ENCODE data around the gene ANKS1B.

ANKS1B gene

GRCh38 chr12:99152337-99152736 lies 832.4 kb downstream of the ANKS1B start:
- DNase-seq = no peak

- no peak for DNase-seq
Observed at GRCh38 chr12:99151744-99152143, 833.0 kb downstream of the ANKS1B start.

- DNase-seq = no peak
Observed at GRCh38 chr12:99147130-99147529, 837.6 kb downstream of the ANKS1B start.

- DNase-seq = no peak
Observed at GRCh38 chr12:99146730-99147129, 838.0 kb downstream of the ANKS1B start.

GRCh38 chr12:99146185-99146584 lies 838.6 kb downstream of the ANKS1B start:
- no peak for DNase-seq

GRCh38 chr12:99142651-99143050 lies 842.1 kb downstream of the ANKS1B start:
- no peak for DNase-seq

GRCh38 chr12:99140017-99140720 lies 844.6 kb downstream of the ANKS1B start:
- DNase-seq = no peak

- no peak for DNase-seq
Observed at GRCh38 chr12:99138393-99138792, 846.3 kb downstream of the ANKS1B start.

- no peak for DNase-seq
Observed at GRCh38 chr12:99137124-99137855, 847.4 kb downstream of the ANKS1B start.

GRCh38 chr12:99136516-99136915 lies 848.2 kb downstream of the ANKS1B start:
- no peak for DNase-seq

- DNase-seq = no peak
Observed at GRCh38 chr12:99135376-99135775, 849.4 kb downstream of the ANKS1B start.

- no peak for DNase-seq
Observed at GRCh38 chr12:99133401-99133800, 851.3 kb downstream of the ANKS1B start.

GRCh38 chr12:99131751-99132199 lies 853.0 kb downstream of the ANKS1B start:
- no peak for DNase-seq

GRCh38 chr12:99130808-99131553 lies 853.8 kb downstream of the ANKS1B start:
- DNase-seq = no peak

- DNase-seq = no peak
Observed at GRCh38 chr12:99128246-99128802, 856.4 kb downstream of the ANKS1B start.

- DNase-seq = no peak
Observed at GRCh38 chr12:99122959-99123358, 861.8 kb downstream of the ANKS1B start.

GRCh38 chr12:99122496-99122895 lies 862.2 kb downstream of the ANKS1B start:
- DNase-seq = no peak

- DNase-seq = no peak
Observed at GRCh38 chr12:99121546-99121945, 863.2 kb downstream of the ANKS1B start.

GRCh38 chr12:99119943-99120342 lies 864.8 kb downstream of the ANKS1B start:
- DNase-seq = no peak

GRCh38 chr12:99119449-99119848 lies 865.3 kb downstream of the ANKS1B start:
- no peak for DNase-seq

GRCh38 chr12:99111600-99111999 lies 873.1 kb downstream of the ANKS1B start:
- DNase-seq = no peak

GRCh38 chr12:99110868-99111267 lies 873.9 kb downstream of the ANKS1B start:
- DNase-seq = no peak

GRCh38 chr12:99110212-99110611 lies 874.5 kb downstream of the ANKS1B start:
- DNase-seq = no peak

Measured in stimulated activated CD4-positive, alpha-beta T cell treated with anti-CD3 and anti-CD28 coated beads, Interleukin-2, amount 100 ng/mL, for 24 hours (primary cell).